Thyroid gland (tissue), 4 donors: ENCODE results near the gene SPEG. TPM values are rescaled to one million over a fixed set of nuclear protein-coding genes. Genes with fewer than 3 reads are reported as not detected.

ENCODE experiments used
- DNase-seq, 2 donors: peaks; one replicate each; pipeline ENCODE4 v3.0.0-alpha.2; 2019
- H3K27ac ChIP-seq, 3 donors: fragments of 200-600 bp; sonication (generic); 1 replicate in 2 of 3; 2 replicates in 1 of 3; pipeline ENCODE4 v1.5.1; 2016 to 2019; ENCODE audit warnings: mild to moderate bottlenecking in 1 of 3, moderate library complexity in 1 of 3
- H3K27me3 ChIP-seq: fragments of 200-600 bp; sonication (generic); one replicate; pipeline ENCODE4 v1.5.1; 2019
- H3K36me3 ChIP-seq, 2 donors: fragments of 200-600 bp; sonication (generic); one replicate each; pipeline ENCODE4 v1.5.1; 2016 to 2019
- H3K4me1 ChIP-seq, 2 donors: fragments of 200-600 bp; sonication (generic); one replicate each; pipeline ENCODE4 v1.5.1; 2017 to 2019
- H3K4me3 ChIP-seq, 3 donors: fragments of 200-600 bp; sonication (generic); replicated peaks in 1 of 3; 1 replicate in 2 of 3; 2 replicates in 1 of 3; pipeline ENCODE4 v1.5.1; 2016; ENCODE audit warnings: mild to moderate bottlenecking in 1 of 3
- H3K9me3 ChIP-seq: fragments of 200-600 bp; sonication (generic); one replicate; pipeline ENCODE4 v1.5.1; 2017
- CTCF ChIP-seq, 6 experiments: fragments of 200-600 bp in 3 of 6; fragments of 450-650 bp in 3 of 6; sonication (generic) in 3 of 6; IDR thresholded peaks; one replicate each; pipeline ENCODE4 v1.5.1; 2016 to 2019; ENCODE audit warnings: antibody characterized with exemption in 6 of 6, mild to moderate bottlenecking in 2 of 6, inconsistent platforms in 1 of 6, moderate library complexity in 1 of 6
- POLR2A ChIP-seq, 2 donors: fragments of 450-650 bp; IDR thresholded peaks; one replicate each; pipeline ENCODE4 v1.6.1; 2017; ENCODE audit warnings: antibody characterized with exemption in 2 of 2, mild to moderate bottlenecking in 2 of 2, moderate library complexity in 1 of 2
- WGBS, 2 donors: methylation state at CpG; one replicate each; pipeline ENCODE4 v1.1.5; 2017; 5-methylcytosine and 5-hydroxymethylcytosine counted together
- intact Hi-C: fragments of 100-400 bp; cut with DNase I; formaldehyde crosslinking; loops from one replicate; pipeline ENCODE4 v1.15.1; 2023
- total RNA-seq, 4 donors: library from RNA; depleted of rRNA; stranded (reverse); fragments of >200 nt; gene quantifications; one replicate each; pipeline ENCODE4 v1.2.3, GENCODE V29; 2016

The SPEG gene
- total RNA-seq, 4 donors from 2014 or later: 1.9 to 3.5 (median 3.3) TPM

GRCh38 chr2:219395609-219396008 is 39.0 kb upstream of the SPEG start:
- H3K9me3 ChIP-seq: no peaks in the 10 kb centered on the region
- intact Hi-C loops: no loop called here
- H3K27ac ChIP-seq: no peak overlapping the region
- no peaks in the 10 kb centered on the region for H3K27me3 ChIP-seq
- no peaks in the 10 kb centered on the region for H3K4me1 ChIP-seq
- no peak for DNase-seq
- TF ChIP-seq POLR2A (IDR thresholded peaks at IDR 0.05) (no peak), CTCF (IDR thresholded peaks at IDR 0.05) (no peak)
- 86 to 92% methylated on average over 3 of the region's 3 CpGs for WGBS, 2 donors
- H3K4me3 ChIP-seq: no peak overlapping the region
- H3K36me3 ChIP-seq: no peaks in the 10 kb centered on the region

- no peak overlapping the region for H3K27ac ChIP-seq
- no peaks in the 10 kb centered on the region for H3K36me3 ChIP-seq
- WGBS, 2 donors: 64 to 73% methylated on average over 6 of the region's 6 CpGs
- no peaks in the 10 kb centered on the region for H3K9me3 ChIP-seq
- no peaks in the 10 kb centered on the region for H3K27me3 ChIP-seq
- intact Hi-C loops: no loop called here
- no peak overlapping the region for H3K4me3 ChIP-seq
- no peak for TF ChIP-seq CTCF (IDR thresholded peaks at IDR 0.05)
- TF ChIP-seq POLR2A (IDR thresholded peaks at IDR 0.05): no peak
- DNase-seq: no peak
- H3K4me1 ChIP-seq: no peaks in the 10 kb centered on the region
Observed at GRCh38 chr2:219396863-219397457, 37.7 kb upstream of the SPEG start.

DNA sequence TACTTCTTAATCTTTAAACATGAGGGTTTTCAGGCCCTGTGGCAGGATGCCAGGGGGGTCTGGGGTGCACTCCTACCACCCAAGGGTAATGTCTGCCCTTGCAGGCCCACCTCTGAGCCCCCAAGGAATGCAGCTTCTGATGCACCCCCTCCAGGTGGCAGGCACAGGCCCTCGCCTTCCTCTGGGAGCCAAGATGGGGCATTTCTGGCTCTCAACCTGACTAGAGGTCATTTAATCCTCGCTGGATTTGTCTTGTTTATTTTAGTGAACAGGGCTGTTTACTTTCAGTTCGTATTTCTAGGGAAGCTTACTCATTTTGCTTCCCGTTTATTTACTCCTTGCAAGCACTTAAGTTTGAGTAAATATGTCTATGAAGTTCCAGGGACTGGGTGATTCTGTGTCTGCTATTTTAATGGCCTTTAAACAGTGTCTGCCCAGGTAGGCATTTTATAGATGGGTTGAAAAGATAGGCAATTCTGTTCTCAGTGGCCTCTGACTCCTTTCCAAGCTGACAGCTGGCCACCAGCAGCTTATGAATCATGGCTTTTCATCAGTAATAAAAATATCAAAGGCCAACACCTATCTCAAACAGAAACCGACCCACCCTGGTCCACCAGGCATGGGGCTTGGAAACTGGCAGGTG is 35.8 kb upstream of the SPEG start:
- Histone ChIP-seq H3K4me3 (no peak overlapping the region), H3K36me3 (no peaks in the 10 kb centered on the region), H3K27me3 (no peaks in the 10 kb centered on the region), H3K4me1 (peaks cover 0 to 5% of the 10 kb centered on the region in 2 donors), H3K9me3 (no peaks in the 10 kb centered on the region), H3K27ac (no peak overlapping the region)
- TF ChIP-seq POLR2A (IDR thresholded peaks at IDR 0.05) (no peak), CTCF (IDR thresholded peaks at IDR 0.05) (no peak)
- intact Hi-C loops: no loop called here
- DNase-seq: no peak
- WGBS, 2 donors: 39 to 51% methylated on average over 5 of the region's 5 CpGs

- Histone ChIP-seq H3K27ac (no peak overlapping the region), H3K4me3 (no peak overlapping the region), H3K27me3 (no peaks in the 10 kb centered on the region), H3K4me1 (peaks cover 0 to 5% of the 10 kb centered on the region in 2 donors), H3K36me3 (no peaks in the 10 kb centered on the region), H3K9me3 (no peaks in the 10 kb centered on the region)
- DNase-seq: no peak
- WGBS, 2 donors: 71% methylated on average over 11 to 14 of the region's 14 CpGs
- intact Hi-C loops: loop anchor here (2.0 to 10.0 kb wide), 2 partner anchors 131 to 235 kb away; no protein-coding TSS in a partner anchor
- TF ChIP-seq POLR2A (IDR thresholded peaks at IDR 0.05): no peak
Observed at GRCh38 chr2:219399716-219400478, 34.7 kb upstream of the SPEG start.

DNA sequence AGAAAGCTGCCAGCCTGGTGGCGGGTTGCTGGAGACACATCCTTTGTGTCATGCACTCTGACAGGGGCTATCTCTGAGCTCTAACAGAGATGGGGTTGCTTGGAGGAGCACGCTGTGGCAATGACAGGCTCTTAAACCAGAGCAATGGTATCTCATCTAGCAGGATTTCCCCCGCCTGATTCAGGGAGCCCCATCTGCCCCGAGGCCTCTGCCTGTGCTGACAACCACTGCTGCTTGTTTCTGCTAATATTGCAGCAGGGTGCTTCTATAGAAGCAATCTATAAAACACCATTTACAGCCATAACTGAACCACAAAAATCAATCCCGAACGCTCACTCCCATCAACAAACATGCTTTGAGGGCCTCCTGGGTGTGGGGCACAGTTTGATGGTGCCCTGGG is 34.1 kb upstream of the SPEG start:
- Histone ChIP-seq H3K4me3 (no peak overlapping the region), H3K27ac (no peak overlapping the region), H3K9me3 (no peaks in the 10 kb centered on the region), H3K36me3 (no peaks in the 10 kb centered on the region), H3K4me1 (peaks cover 0 to 5% of the 10 kb centered on the region in 2 donors), H3K27me3 (no peaks in the 10 kb centered on the region)
- no peak for DNase-seq
- TF ChIP-seq POLR2A (IDR thresholded peaks at IDR 0.05) (no peak), CTCF (IDR thresholded peaks at IDR 0.05) (no peak)
- intact Hi-C loops: loop anchor here (2.0 to 10.0 kb wide), 2 partner anchors 130 to 234 kb away; no protein-coding TSS in a partner anchor
- 57 to 63% methylated on average over 6 of the region's 6 CpGs for WGBS, 2 donors
